ENCODE measurements around the gene BET1. TPM values are rescaled to one million over a fixed set of nuclear protein-coding genes. Genes with fewer than 3 reads are reported as not detected.

Gene BET1
- total and polyA plus RNA-seq, 10 donors, result 21.7 to 36.0 (median 28.1) TPM

DNA sequence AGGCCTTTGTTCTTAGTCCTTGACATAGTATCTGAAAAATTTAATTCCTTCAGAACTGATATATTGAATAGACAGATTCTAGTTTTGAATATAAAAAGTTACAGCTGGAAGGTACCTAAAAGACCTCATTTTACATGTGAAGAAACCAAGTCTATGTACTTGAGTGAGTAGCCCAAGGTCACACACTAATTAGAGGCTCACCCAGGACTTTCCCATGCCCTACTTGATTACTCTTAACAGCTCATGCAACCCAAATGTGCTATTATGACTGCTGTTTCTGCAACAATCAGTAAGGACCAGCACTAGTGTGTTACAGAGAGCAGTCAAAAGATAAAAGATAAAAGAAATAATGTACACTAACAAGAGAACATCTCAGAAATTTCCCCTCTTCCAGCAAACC is 40.7 kb upstream of the BET1 start:
- Histone ChIP-seq H3K36me3 (no peaks in the 10 kb centered on the region), H3K27me3 (replicated peaks in 1 of 7) (no peaks in the 10 kb centered on the region), H3K4me3 (no peak overlapping the region), H3K27ac (no peak overlapping the region), H3K4me1 (peaks cover 0 to 19% (median 2%) of the 10 kb centered on the region in 6 donors), H3K9me3 (no peaks in the 10 kb centered on the region)
- DNase-seq, result no peak
- intact Hi-C loops (cut with DNase I; ENCODE audit: low total_unique reads), result no loop called here
- TF ChIP-seq CTCF (IDR thresholded peaks at IDR 0.05 in 8 of 11, conservative IDR thresholded peaks at IDR 0.05 in 3 of 11) (no peak), POLR2AphosphoS5 (IDR thresholded peaks at IDR 0.05) (no peak), POLR2A (IDR thresholded peaks at IDR 0.05) (no peak)

DNA sequence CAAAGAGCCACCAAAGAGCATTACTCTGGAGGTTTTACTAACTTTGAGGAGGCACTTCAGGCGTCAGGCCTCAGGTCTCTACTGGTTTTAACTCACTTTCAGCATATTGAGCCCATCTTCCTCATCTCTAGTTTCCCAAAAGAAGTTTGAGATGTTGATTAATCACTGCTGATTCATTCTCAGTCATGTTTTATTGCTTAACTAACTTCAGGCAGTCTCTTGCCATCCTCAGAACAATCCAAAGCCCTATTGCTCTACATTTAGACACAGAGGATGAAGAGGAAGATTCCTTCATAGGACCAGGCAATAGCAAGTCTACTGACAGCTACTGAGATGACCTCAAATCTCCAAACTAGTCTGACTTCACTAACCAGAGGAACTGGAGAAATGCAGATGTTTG is 39.1 kb upstream of the BET1 start:
- Histone ChIP-seq H3K4me3 (no peak overlapping the region), H3K36me3 (no peaks in the 10 kb centered on the region), H3K27me3 (replicated peaks in 1 of 7) (no peaks in the 10 kb centered on the region), H3K27ac (no peak overlapping the region), H3K4me1 (peaks cover 0 to 9% (median 0%) of the 10 kb centered on the region in 6 donors), H3K9me3 (no peaks in the 10 kb centered on the region)
- TF ChIP-seq POLR2AphosphoS5 (IDR thresholded peaks at IDR 0.05), result no peak
- no peak for TF ChIP-seq POLR2A (IDR thresholded peaks at IDR 0.05)
- TF ChIP-seq CTCF (IDR thresholded peaks at IDR 0.05 in 8 of 11, conservative IDR thresholded peaks at IDR 0.05 in 3 of 11), result no peak
- intact Hi-C loops (cut with DNase I; ENCODE audit: low total_unique reads), result no loop called here
- WGBS, 5 donors, result 63 to 70% (median 69%) methylated on average over 1 of the region's 1 CpG
- no peak for DNase-seq

- Histone ChIP-seq H3K27me3 (replicated peaks in 1 of 7) (no peaks in the 10 kb centered on the region), H3K36me3 (no peaks in the 10 kb centered on the region), H3K9me3 (no peaks in the 10 kb centered on the region), H3K27ac (no peak overlapping the region), H3K4me1 (peaks cover 0 to 5% (median 0%) of the 10 kb centered on the region in 6 donors), H3K4me3 (no peak overlapping the region)
- TF ChIP-seq CTCF (IDR thresholded peaks at IDR 0.05 in 8 of 11, conservative IDR thresholded peaks at IDR 0.05 in 3 of 11) (no peak), POLR2AphosphoS5 (IDR thresholded peaks at IDR 0.05) (no peak), POLR2A (IDR thresholded peaks at IDR 0.05) (no peak)
- 76 to 90% (median 85%) methylated on average over 3 of the region's 3 CpGs for WGBS, 5 donors
- intact Hi-C loops (cut with DNase I; ENCODE audit: low total_unique reads), result no loop called here
- DNase-seq, result no peak
Observed at GRCh38 chr7:94042381-94042780, 38.2 kb upstream of the BET1 start.

- H3K4me1 ChIP-seq, result peaks cover 0 to 5% (median 0%) of the 10 kb centered on the region in 6 donors
- no peak for TF ChIP-seq CTCF (IDR thresholded peaks at IDR 0.05 in 8 of 11, conservative IDR thresholded peaks at IDR 0.05 in 3 of 11)
- TF ChIP-seq POLR2A (IDR thresholded peaks at IDR 0.05), result no peak
- TF ChIP-seq POLR2AphosphoS5 (IDR thresholded peaks at IDR 0.05), result no peak
- DNase-seq, result no peak
- no peaks in the 10 kb centered on the region for H3K27me3 ChIP-seq (replicated peaks in 1 of 7)
- no peak overlapping the region for H3K4me3 ChIP-seq
- H3K36me3 ChIP-seq, result no peaks in the 10 kb centered on the region
- intact Hi-C loops (cut with DNase I; ENCODE audit: low total_unique reads), result no loop called here
- H3K9me3 ChIP-seq, result no peaks in the 10 kb centered on the region
- no peak overlapping the region for H3K27ac ChIP-seq
Observed at GRCh38 chr7:94041529-94041928, 37.4 kb upstream of the BET1 start.
